Fibroblast of pulmonary artery (primary cell): Measurements from ENCODE around the gene MRPL41.

ENCODE experiments used
- DNase-seq: peaks from one replicate; pipeline ENCODE4 v3.0.0-alpha.2; 2010; ENCODE audit warnings: low read depth
- H3K4me3 ChIP-seq: replicated peaks from 2 replicates; pipeline ENCODE4 v1.5.1; 2011; ENCODE audit warnings: low read depth, mild to moderate bottlenecking, control low read depth, low read length, moderate library complexity
- CTCF ChIP-seq: IDR thresholded peaks from 2 replicates; pipeline ENCODE4 v1.5.1; 2011; ENCODE audit warnings: mild to moderate bottlenecking, control low read depth, low read length, inconsistent platforms; ENCODE audit errors: missing control alignments

MRPL41 gene

GRCh38 chr9:137540536-137540935, 11.1 kb upstream of the MRPL41 start:
- H3K4me3 ChIP-seq = no peak overlapping the region
- no peak for DNase-seq
- no peak for TF ChIP-seq CTCF

DNA sequence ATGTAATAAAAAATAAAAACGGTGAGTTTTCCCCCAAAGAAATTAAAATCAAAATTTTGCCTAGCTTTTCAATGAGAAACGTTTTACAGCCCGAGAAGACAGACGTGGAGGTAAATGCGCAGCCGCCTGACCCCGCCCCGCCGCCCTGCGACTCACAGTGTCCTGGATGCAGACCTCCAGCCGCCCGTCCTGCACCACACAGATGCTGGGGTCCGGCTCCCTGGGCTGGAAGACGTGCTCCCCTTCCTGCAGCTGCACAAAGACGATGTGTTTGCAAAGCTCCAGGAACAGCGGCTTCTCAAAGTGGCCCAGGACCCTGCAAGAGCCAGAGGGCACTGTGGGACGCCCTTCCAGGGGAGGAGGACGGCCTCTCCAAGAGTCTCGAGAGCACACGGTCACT, 9.2 kb upstream of the MRPL41 start:
- no peak for DNase-seq
- no peak for TF ChIP-seq CTCF
- H3K4me3 ChIP-seq = no peak overlapping the region

- TF ChIP-seq CTCF = no peak
- DNase-seq = no peak
- no peak overlapping the region for H3K4me3 ChIP-seq
Observed at GRCh38 chr9:137543237-137543963, 8.3 kb upstream of the MRPL41 start.

GRCh38 chr9:137544176-137544760, 7.4 kb upstream of the MRPL41 start:
- no peak for TF ChIP-seq CTCF
- DNase-seq = peak; percentile 26
- no peak overlapping the region for H3K4me3 ChIP-seq

GRCh38 chr9:137545123-137545522, 6.6 kb upstream of the MRPL41 start:
- TF ChIP-seq CTCF = no peak
- DNase-seq = peak; percentile 45
- H3K4me3 ChIP-seq = no peak overlapping the region

DNA sequence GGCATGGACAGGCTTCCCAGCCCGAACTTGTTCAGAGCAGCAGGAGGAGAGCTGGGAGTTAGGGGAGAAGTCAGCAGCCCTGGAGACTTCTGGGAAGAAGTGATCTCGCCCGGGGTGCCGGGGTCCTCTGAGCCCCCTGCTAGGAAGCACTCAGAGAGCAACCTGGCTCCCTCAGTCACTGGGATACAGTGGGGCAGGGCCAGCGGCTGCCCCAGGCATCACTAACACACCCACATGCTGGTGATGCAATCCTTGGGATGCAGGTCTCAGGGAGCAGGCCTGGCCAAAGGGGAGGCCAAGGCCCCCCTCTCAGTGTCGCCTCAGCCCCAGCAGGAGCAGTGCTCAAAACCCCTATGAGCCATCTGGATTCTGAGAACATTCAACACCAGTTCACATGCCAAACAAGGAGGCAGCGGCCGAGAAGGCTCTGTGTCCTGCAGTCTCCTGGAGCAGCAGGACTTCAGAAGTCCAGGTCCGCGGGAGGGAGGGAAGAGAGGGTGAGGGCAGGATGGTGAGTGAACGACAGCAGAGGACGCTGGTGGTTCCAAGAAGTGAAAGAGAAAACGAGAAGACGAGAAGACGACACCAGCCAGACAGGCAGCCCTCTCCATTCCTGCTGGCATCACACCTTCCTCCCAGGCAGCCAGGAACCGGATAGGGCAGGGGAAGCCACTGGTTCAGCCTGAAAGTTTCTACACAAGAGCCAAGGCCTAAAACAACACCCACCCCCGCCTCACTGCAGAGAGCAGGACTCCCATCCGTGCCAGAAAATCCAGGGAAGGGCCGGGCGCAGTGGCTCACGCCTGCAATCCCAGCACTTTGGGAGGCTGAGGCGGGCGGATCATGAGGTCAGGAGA, 3.8 kb upstream of the MRPL41 start:
- no peak for TF ChIP-seq CTCF
- DNase-seq = no peak

More for the DNA sequence above, 3.8 kb upstream of the MRPL41 start:
- H3K4me3 ChIP-seq = no peak overlapping the region
